Right lobe of liver (tissue), 4 donors: ENCODE results near the gene NCKAP5.

Experiments used
- CTCF ChIP-seq, 4 donors: fragments of 200-600 bp in 3 of 4; fragments of 450-650 bp in 1 of 4; IDR thresholded peaks; one replicate each; pipeline versions ENCODE4 v1.5.1 to v1.8.0; 2016 to 2022; ENCODE audit warnings: antibody characterized with exemption in 4 of 4, mild to moderate bottlenecking in 2 of 4
- POLR2A ChIP-seq: fragments of 450-650 bp; IDR thresholded peaks from one replicate; pipeline ENCODE4 v1.6.1; 2017; ENCODE audit warnings: antibody characterized with exemption, mild to moderate bottlenecking
- donor health status: DM: no; HTN: no; CAD: no.
- donor health status: DM: no; HTN: no; CAD: no.
- donor health status: DM: no; HTN: yes; CAD: no.

- no peak for TF ChIP-seq CTCF (IDR thresholded peaks at IDR 0.05)
- no peak for TF ChIP-seq POLR2A
Measured at GRCh38 chr2:133608291-133608690, 40.0 kb upstream of the NCKAP5 start.
